H9 (cell line): ENCODE measurements around the gene PLCG1. TPM values are rescaled to one million over a fixed set of nuclear protein-coding genes. Genes with fewer than 3 reads are reported as not detected.

Source experiments
- DNase-seq: peaks from one replicate; pipeline ENCODE4 v3.0.0-alpha.2; 2017
- H2AFZ ChIP-seq: one replicate; pipeline ENCODE4 v1.6.1; 2013; ENCODE audit warnings: mild to moderate bottlenecking, low read length, control low read depth, moderate library complexity
- H2AK5ac ChIP-seq: 2 replicates; pipeline ENCODE4 v1.6.1; 2013; ENCODE audit warnings: low read length, control low read depth, mixed read lengths; ENCODE audit not compliant: insufficient read length
- H2BK120ac ChIP-seq: one replicate; pipeline ENCODE4 v1.6.1; 2013; ENCODE audit warnings: low read depth, mild to moderate bottlenecking, low read length, control low read depth, inconsistent platforms; ENCODE audit not compliant: poor library complexity, severe bottlenecking
- H2BK12ac ChIP-seq: 2 replicates; pipeline ENCODE4 v1.6.1; 2013; ENCODE audit warnings: low read length, control low read depth, mixed read lengths, low read depth; ENCODE audit not compliant: insufficient read length
- H2BK15ac ChIP-seq: 2 replicates; pipeline ENCODE4 v1.6.1; 2013; ENCODE audit warnings: low read depth, low read length, control low read depth
- H2BK20ac ChIP-seq: one replicate; pipeline ENCODE4 v1.6.1; 2013; ENCODE audit warnings: low read depth, mild to moderate bottlenecking, low read length, control low read depth, inconsistent platforms; ENCODE audit not compliant: poor library complexity, severe bottlenecking
- H2BK5ac ChIP-seq: 2 replicates; pipeline ENCODE4 v1.6.1; 2013; ENCODE audit warnings: low read length, control low read depth, mixed read lengths; ENCODE audit not compliant: insufficient read length
- H3K14ac ChIP-seq: 2 replicates; pipeline ENCODE4 v1.6.1; 2013; ENCODE audit warnings: low read length, control low read depth; ENCODE audit not compliant: insufficient read depth
- H3K18ac ChIP-seq: 2 replicates; pipeline ENCODE4 v1.6.1; 2013; ENCODE audit warnings: low read depth, mild to moderate bottlenecking, mixed read lengths, low read length, control low read depth; ENCODE audit not compliant: insufficient read length
- H3K23ac ChIP-seq: 2 replicates; pipeline ENCODE4 v1.6.1; 2013; ENCODE audit warnings: low read length, control low read depth, mixed read lengths, low read depth; ENCODE audit not compliant: insufficient read length
- H3K23me2 ChIP-seq: 2 replicates; pipeline ENCODE4 v1.6.1; 2013; ENCODE audit warnings: low read depth, mild to moderate bottlenecking, mixed read lengths, low read length, control low read depth; ENCODE audit not compliant: insufficient read length, poor library complexity, severe bottlenecking
- H3K27ac ChIP-seq: 2 replicates; pipeline ENCODE4 v1.5.1; 2013; ENCODE audit warnings: low read length, control low read depth, mixed read lengths, low read depth; ENCODE audit not compliant: insufficient read length
- H3K27me3 ChIP-seq: 2 replicates; pipeline ENCODE4 v1.6.1; 2013; ENCODE audit warnings: low read length, control low read depth, inconsistent platforms; ENCODE audit not compliant: insufficient read depth
- H3K4ac ChIP-seq: 2 replicates; pipeline ENCODE4 v1.6.1; 2013; ENCODE audit warnings: low read depth, mild to moderate bottlenecking, control low read depth, inconsistent platforms, low read length, moderate library complexity
- H3K4me1 ChIP-seq: 2 replicates; pipeline ENCODE4 v1.6.1; 2013; ENCODE audit warnings: low read length, control low read depth, inconsistent platforms; ENCODE audit not compliant: insufficient read depth
- H3K4me2 ChIP-seq: 2 replicates; pipeline ENCODE4 v1.6.1; 2013; ENCODE audit warnings: low read length, control low read depth, mixed read lengths; ENCODE audit not compliant: insufficient read length, insufficient read depth
- H3K56ac ChIP-seq: 2 replicates; pipeline ENCODE4 v1.6.1; 2013; ENCODE audit warnings: low read depth, mild to moderate bottlenecking, mixed read lengths, low read length, control low read depth; ENCODE audit not compliant: insufficient read length
- H3K79me1 ChIP-seq: 2 replicates; pipeline ENCODE4 v1.6.1; 2013; ENCODE audit warnings: low read depth, mild to moderate bottlenecking, moderate library complexity, low read length, control low read depth, inconsistent platforms; ENCODE audit not compliant: insufficient read depth, poor library complexity, severe bottlenecking
- H3K79me2 ChIP-seq: 2 replicates; pipeline ENCODE4 v1.6.1; 2013; ENCODE audit warnings: low read length, control low read depth, inconsistent platforms; ENCODE audit not compliant: insufficient read depth
- H3K9ac ChIP-seq: 2 replicates; pipeline ENCODE4 v1.6.1; 2013; ENCODE audit warnings: low read length, control low read depth, mixed read lengths; ENCODE audit not compliant: insufficient read length; ENCODE audit errors: extremely low read depth
- H3K9me3 ChIP-seq: one replicate; pipeline ENCODE4 v1.6.1; 2013; ENCODE audit warnings: low read depth, low read length, inconsistent platforms; ENCODE audit not compliant: control insufficient read depth
- H3T11ph ChIP-seq: one replicate; pipeline ENCODE4 v1.6.1; 2013; ENCODE audit warnings: mild to moderate bottlenecking, low read length, control low read depth, inconsistent platforms
- H4K20me1 ChIP-seq: one replicate; pipeline ENCODE4 v1.6.1; 2013; ENCODE audit not compliant: control insufficient read depth, insufficient read length, insufficient read depth
- H4K5ac ChIP-seq: 2 replicates; pipeline ENCODE4 v1.6.1; 2013; ENCODE audit warnings: low read depth, mild to moderate bottlenecking, mixed read lengths, low read length, control low read depth; ENCODE audit not compliant: insufficient read length
- H4K8ac ChIP-seq: replicated peaks from 2 replicates; pipeline ENCODE4 v1.6.1; 2013; ENCODE audit warnings: low read length, control low read depth, mixed read lengths, low read depth; ENCODE audit not compliant: insufficient read length
- H4K91ac ChIP-seq: 2 replicates; pipeline ENCODE4 v1.6.1; 2013; ENCODE audit warnings: low read depth, mild to moderate bottlenecking, moderate library complexity, mixed read lengths, low read length, control low read depth; ENCODE audit not compliant: insufficient read length
- H3K27ac Mint-ChIP-seq, 3 experiments: 2 replicates in 2 of 3; 3 replicates in 1 of 3; pipeline ENCODE4 v1.8.0; 2020 to 2021; ENCODE audit warnings: mixed read lengths in 3 of 3, mild to moderate bottlenecking in 1 of 3, moderate library complexity in 1 of 3
- H3K27me3 Mint-ChIP-seq: 2 replicates; pipeline ENCODE4 v1.8.0; 2021; ENCODE audit warnings: low read depth, mild to moderate bottlenecking, moderate library complexity, mixed read lengths
- H3K36me3 Mint-ChIP-seq, 3 experiments: 2 replicates in 2 of 3; 3 replicates in 1 of 3; pipeline ENCODE4 v1.8.0; 2020 to 2021; ENCODE audit warnings: low read depth in 3 of 3, mixed read lengths in 3 of 3; ENCODE audit not compliant: insufficient read depth in 1 of 3
- H3K4me1 Mint-ChIP-seq, 2 experiments: 2 replicates each; pipeline ENCODE4 v1.8.0; 2020; ENCODE audit warnings: mixed read lengths in 2 of 2
- H3K4me3 Mint-ChIP-seq, 2 experiments: 2 replicates in 1 of 2; 3 replicates in 1 of 2; pipeline ENCODE4 v1.8.0; 2020 to 2021; ENCODE audit warnings: mild to moderate bottlenecking in 2 of 2, mixed read lengths in 2 of 2, moderate library complexity in 1 of 2
- H3K9me3 Mint-ChIP-seq, 2 experiments: 2 replicates in 1 of 2; 3 replicates in 1 of 2; pipeline ENCODE4 v1.8.0; 2020; ENCODE audit warnings: mild to moderate bottlenecking in 2 of 2, mixed read lengths in 2 of 2, moderate library complexity in 1 of 2
- CTCF ChIP-seq: fragments of 200-600 bp; sonication (generic); conservative IDR thresholded peaks from 3 replicates; pipeline ENCODE4 v1.8.0; 2021; ENCODE audit warnings: antibody characterized with exemption, mild to moderate bottlenecking
- total RNA-seq: library from RNA; stranded (reverse); gene quantifications from 2 replicates; pipeline ENCODE4 v1.2.1, GENCODE V29; 2021

The PLCG1 gene
- total RNA-seq, 1 experiment from 2014 or later, result 171 TPM

- no peak overlapping the region for H3K23ac ChIP-seq
- H3K56ac ChIP-seq, result no peak overlapping the region
- no peak overlapping the region for H2BK15ac ChIP-seq
- H3T11ph ChIP-seq, result no peak overlapping the region
- no peak overlapping the region for H2BK20ac ChIP-seq
- no peak overlapping the region for H3K4ac ChIP-seq
- H4K8ac ChIP-seq, result no peak overlapping the region
- H4K91ac ChIP-seq, result no peak overlapping the region
- H4K20me1 ChIP-seq, result no peaks in the 10 kb centered on the region
- H3K4me1 ChIP-seq, result no peaks in the 10 kb centered on the region
- H3K27me3 ChIP-seq, result no peaks in the 10 kb centered on the region
- no peak overlapping the region for H3K4me2 ChIP-seq
- no peak overlapping the region for H3K27ac Mint-ChIP-seq
- H4K5ac ChIP-seq, result no peak overlapping the region
- no peak for TF ChIP-seq CTCF
- H3K27me3 Mint-ChIP-seq, result peaks cover 1% of the 10 kb centered on the region; the same call in 1 of the 2 replicates
- H3K9ac ChIP-seq, result no peak overlapping the region
- H3K36me3 Mint-ChIP-seq, result no peaks in the 10 kb centered on the region
- no peak overlapping the region for H2AK5ac ChIP-seq
- H3K4me3 Mint-ChIP-seq, result no peak overlapping the region
- no peaks in the 10 kb centered on the region for H3K9me3 Mint-ChIP-seq
- H2BK120ac ChIP-seq, result no peak overlapping the region
- H2AFZ ChIP-seq, result no peak overlapping the region
- no peak overlapping the region for H2BK5ac ChIP-seq
- DNase-seq, result no peak
- H2BK12ac ChIP-seq, result no peak overlapping the region
- no peaks in the 10 kb centered on the region for H3K79me2 ChIP-seq
- no peaks in the 10 kb centered on the region for H3K9me3 ChIP-seq
- no peaks in the 10 kb centered on the region for H3K23me2 ChIP-seq
- H3K18ac ChIP-seq, result no peak overlapping the region
- no peak overlapping the region for H3K27ac ChIP-seq
- no peaks in the 10 kb centered on the region for H3K79me1 ChIP-seq
- H3K14ac ChIP-seq, result no peak overlapping the region
- no peaks in the 10 kb centered on the region for H3K4me1 Mint-ChIP-seq
Measured at GRCh38 chr20:41223112-41223511, 85.8 kb downstream of the PLCG1 start.
